PC-9 (cell line): ENCODE results near the gene DGKD. TPM values are rescaled to one million over a fixed set of nuclear protein-coding genes. Genes with fewer than 3 reads are reported as not detected.

Source experiments
- BruUV-seq: library from RNA; stranded (reverse); fragments of 400-500 nt; replicated peaks from 2 replicates; lab custom pipeline; 2021; lab: Mats Ljungman, UMichigan
- CTCF ChIA-PET: fragments of 300-600 bp; sonication (Branson Sonifier 250); formaldehyde crosslinking; loops from one replicate; lab custom pipeline; 2022; ENCODE audit warnings: antibody characterized with exemption; lab: Charles Lee
- POLR2A ChIA-PET: fragments of 300-600 bp; sonication (Branson Sonifier 250); formaldehyde crosslinking; loops from one replicate; lab custom pipeline; 2022; ENCODE audit warnings: antibody characterized with exemption; ENCODE audit not compliant: unreplicated experiment; lab: Charles Lee
- DNase-seq, 2 experiments: peaks; one replicate each; pipeline versions ENCODE4 v3.0.0 to v3.0.0-alpha.2; 2015 to 2022; ENCODE audit warnings: mixed read lengths in 1 of 2
- H2AFZ ChIP-seq: fragments of 200-600 bp; sonication (generic); 2 replicates; pipeline ENCODE4 v1.8.1; 2017; ENCODE audit warnings: antibody characterized with exemption
- H3F3A ChIP-seq: fragments of 200-600 bp; sonication (generic); 2 replicates; pipeline ENCODE4 v1.8.1; 2017; ENCODE audit warnings: antibody characterized with exemption, mild to moderate bottlenecking, low read depth; ENCODE audit not compliant: insufficient read depth
- H3K27ac ChIP-seq: fragments of 200-600 bp; sonication (generic); 2 replicates; pipeline ENCODE4 v1.6.1; 2016; ENCODE audit warnings: mixed run types
- H3K27me3 ChIP-seq: fragments of 200-600 bp; sonication (generic); 2 replicates; pipeline ENCODE4 v1.6.1; 2016; ENCODE audit warnings: low read depth, mixed run types; ENCODE audit not compliant: insufficient read depth
- H3K36me3 ChIP-seq: fragments of 200-600 bp; sonication (generic); 2 replicates; pipeline ENCODE4 v1.6.1; 2016; ENCODE audit warnings: low read depth, mixed run types
- H3K4me1 ChIP-seq: fragments of 200-600 bp; sonication (generic); replicated peaks from 2 replicates; pipeline ENCODE4 v1.6.1; 2016; ENCODE audit warnings: mixed run types; ENCODE audit not compliant: insufficient read depth
- H3K4me2 ChIP-seq: fragments of 200-600 bp; sonication (generic); 2 replicates; pipeline ENCODE4 v1.6.1; 2017; ENCODE audit warnings: mixed run types
- H3K4me3 ChIP-seq: fragments of 200-600 bp; sonication (generic); 2 replicates; pipeline ENCODE4 v1.6.1; 2016; ENCODE audit warnings: mixed run types
- H3K79me2 ChIP-seq: fragments of 200-600 bp; sonication (generic); 2 replicates; pipeline ENCODE4 v1.6.1; 2017; ENCODE audit warnings: low read depth, mixed run types
- H3K9me2 ChIP-seq: fragments of 200-600 bp; sonication (generic); 2 replicates; pipeline ENCODE4 v1.8.1; 2017; ENCODE audit warnings: mild to moderate bottlenecking; ENCODE audit not compliant: insufficient read depth
- H3K9me3 ChIP-seq: fragments of 200-600 bp; sonication (generic); 2 replicates; pipeline ENCODE4 v1.8.1; 2016; ENCODE audit warnings: low read depth; ENCODE audit not compliant: insufficient read depth
- H4K20me1 ChIP-seq: fragments of 200-600 bp; sonication (generic); 2 replicates; pipeline ENCODE4 v1.8.1; 2017; ENCODE audit not compliant: insufficient read depth
- EZH2 ChIP-seq: fragments of 200-600 bp; sonication (generic); IDR thresholded peaks from 2 replicates; pipeline ENCODE4 v1.8.0; 2017; ENCODE audit warnings: antibody characterized with exemption, low read depth
- intact Hi-C: fragments of 100-400 bp; cut with micrococcal nuclease; formaldehyde crosslinking; loops from one replicate; pipeline ENCODE4 v1.10.0; 2022; ENCODE audit not compliant: unreplicated experiment
- total RNA-seq: library from RNA; stranded (reverse); gene quantifications from 2 replicates; pipeline ENCODE4 v1.2.3, GENCODE V29; 2021
- TF ChIP-seq, protein P1 (sequence below): fragments of 200-600 bp; sonication (generic); conservative IDR thresholded peaks from 2 replicates; pipeline ENCODE4 v1.6.1; 2017; ENCODE audit warnings: mixed run types, antibody characterized with exemption, mild to moderate bottlenecking, moderate library complexity

Gene DGKD
- total RNA-seq, 1 experiment from 2014 or later, result 59.5 TPM

DNA sequence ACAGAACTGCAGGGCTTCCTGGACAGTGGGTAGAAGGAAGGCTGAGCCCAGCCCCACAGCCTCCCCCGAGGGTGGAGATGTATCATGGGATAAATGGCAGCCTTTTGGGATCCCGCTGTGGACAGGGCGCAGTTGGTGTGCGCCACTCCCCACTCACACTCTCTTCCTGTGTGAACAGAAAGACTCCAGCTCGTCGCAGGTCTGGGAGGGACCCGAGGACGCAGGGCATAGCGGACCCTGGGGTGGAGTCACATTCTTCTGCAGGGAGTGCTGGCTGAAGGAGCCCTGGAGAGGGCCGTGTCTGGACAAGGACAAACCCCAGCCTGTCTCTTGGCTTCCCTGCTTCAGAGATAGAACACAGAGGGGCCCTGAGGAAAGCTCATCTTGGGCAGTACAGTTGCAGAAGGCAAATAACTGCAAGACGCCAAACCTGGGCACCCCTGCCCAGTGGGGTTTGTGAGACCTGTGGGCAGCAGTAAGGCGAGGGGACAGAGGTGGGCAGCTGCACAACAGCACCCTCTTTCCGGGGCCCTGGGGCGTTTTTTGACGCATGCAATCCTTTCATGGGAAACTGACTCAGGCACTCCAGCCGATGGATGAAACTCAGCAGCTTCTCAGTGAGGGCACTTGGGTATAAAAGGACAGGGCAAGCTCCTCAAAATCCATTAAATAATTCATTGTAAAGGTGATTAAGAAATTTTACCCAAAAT lies 110.4 kb downstream of the DGKD start:
- Histone ChIP-seq H3K4me1 (no peaks in the 10 kb centered on the region), H3K4me3 (no peak overlapping the region), H3K36me3 (peaks cover 24% of the 10 kb centered on the region), H3K27ac (no peak overlapping the region), H4K20me1 (no peaks in the 10 kb centered on the region), H3K9me3 (no peaks in the 10 kb centered on the region), H3F3A (no peaks in the 10 kb centered on the region), H2AFZ (no peak overlapping the region), H3K79me2 (no peaks in the 10 kb centered on the region), H3K4me2 (no peak overlapping the region), H3K27me3 (no peaks in the 10 kb centered on the region), H3K9me2 (no peaks in the 10 kb centered on the region)
- no peak for DNase-seq
- intact Hi-C loops, result no loop called here
- no peak for TF ChIP-seq EZH2
- TF ChIP-seq, protein P1, sequence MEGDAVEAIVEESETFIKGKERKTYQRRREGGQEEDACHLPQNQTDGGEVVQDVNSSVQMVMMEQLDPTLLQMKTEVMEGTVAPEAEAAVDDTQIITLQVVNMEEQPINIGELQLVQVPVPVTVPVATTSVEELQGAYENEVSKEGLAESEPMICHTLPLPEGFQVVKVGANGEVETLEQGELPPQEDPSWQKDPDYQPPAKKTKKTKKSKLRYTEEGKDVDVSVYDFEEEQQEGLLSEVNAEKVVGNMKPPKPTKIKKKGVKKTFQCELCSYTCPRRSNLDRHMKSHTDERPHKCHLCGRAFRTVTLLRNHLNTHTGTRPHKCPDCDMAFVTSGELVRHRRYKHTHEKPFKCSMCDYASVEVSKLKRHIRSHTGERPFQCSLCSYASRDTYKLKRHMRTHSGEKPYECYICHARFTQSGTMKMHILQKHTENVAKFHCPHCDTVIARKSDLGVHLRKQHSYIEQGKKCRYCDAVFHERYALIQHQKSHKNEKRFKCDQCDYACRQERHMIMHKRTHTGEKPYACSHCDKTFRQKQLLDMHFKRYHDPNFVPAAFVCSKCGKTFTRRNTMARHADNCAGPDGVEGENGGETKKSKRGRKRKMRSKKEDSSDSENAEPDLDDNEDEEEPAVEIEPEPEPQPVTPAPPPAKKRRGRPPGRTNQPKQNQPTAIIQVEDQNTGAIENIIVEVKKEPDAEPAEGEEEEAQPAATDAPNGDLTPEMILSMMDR, result no peak
- no TSS peak for BruUV-seq
- ChIA-PET CTCF (no interaction called here), POLR2A (interaction anchor here (0.6 kb wide), 1 partner anchor 416 kb away, joined by 4 read pairs; no protein-coding TSS in a partner anchor)

- Histone ChIP-seq H3K4me3 (no peak overlapping the region), H3K27me3 (no peaks in the 10 kb centered on the region), H3F3A (no peaks in the 10 kb centered on the region), H2AFZ (no peak overlapping the region), H3K4me1 (no peaks in the 10 kb centered on the region), H3K9me2 (no peaks in the 10 kb centered on the region), H3K36me3 (peaks cover 22% of the 10 kb centered on the region), H3K27ac (no peak overlapping the region), H3K9me3 (no peaks in the 10 kb centered on the region), H4K20me1 (0 out of 2 replicates have a peak, but pooled peaks cover 3% of the 10 kb centered on the region), H3K79me2 (no peaks in the 10 kb centered on the region), H3K4me2 (no peak overlapping the region)
- intact Hi-C loops, result no loop called here
- no TSS peak for BruUV-seq
- no peak for TF ChIP-seq EZH2
- TF ChIP-seq, protein P1, result no peak
- no peak for DNase-seq
- ChIA-PET CTCF (no interaction called here), POLR2A (interaction anchor here (0.6 to 0.7 kb wide), 2 partner anchors 240 to 328 kb away, joined by 3 to 4 read pairs; no protein-coding TSS in a partner anchor)
Measured at GRCh38 chr2:233466991-233467603, 112.8 kb downstream of the DGKD start.

DNA sequence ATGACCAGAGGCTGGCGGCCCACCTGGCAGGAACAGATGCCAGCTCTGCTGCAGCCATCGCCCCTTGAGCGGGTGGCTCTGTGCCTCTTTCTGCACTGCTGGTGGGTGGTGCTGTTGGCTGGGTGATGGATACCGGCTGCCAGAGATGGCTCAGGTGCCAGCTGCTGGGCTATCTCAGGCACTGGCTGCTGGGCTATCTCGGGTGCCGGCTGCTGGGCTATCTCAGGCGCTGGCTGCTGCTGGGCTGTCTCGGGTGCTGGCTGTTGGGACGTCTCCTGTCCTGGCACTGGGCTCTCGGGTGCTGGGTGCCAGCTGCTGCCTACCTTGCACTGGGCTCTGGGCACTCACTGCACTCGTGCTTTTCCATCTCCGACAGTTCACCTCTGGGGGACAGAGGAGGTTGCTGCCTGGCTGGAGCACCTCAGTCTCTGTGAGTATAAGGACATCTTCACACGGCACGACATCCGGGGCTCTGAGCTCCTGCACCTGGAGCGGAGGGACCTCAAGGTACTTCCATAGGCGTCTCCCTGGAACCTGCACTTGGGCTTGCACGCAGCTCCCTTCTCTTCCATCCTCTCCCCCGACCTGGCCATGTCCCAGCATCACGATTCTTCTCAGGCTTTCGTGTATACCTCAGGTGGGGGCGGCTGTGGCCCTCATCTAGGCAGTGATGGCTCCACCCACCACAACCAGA lies 113.9 kb downstream of the DGKD start:
- H2AFZ ChIP-seq, result no peak overlapping the region
- H3K4me3 ChIP-seq, result no peak overlapping the region
- no TSS peak for BruUV-seq
- intact Hi-C loops, result no loop called here
- no peaks in the 10 kb centered on the region for H3K27me3 ChIP-seq
- no peaks in the 10 kb centered on the region for H3K9me3 ChIP-seq
- H3K4me2 ChIP-seq, result no peak overlapping the region
- no peaks in the 10 kb centered on the region for H3K79me2 ChIP-seq
- H3K4me1 ChIP-seq, result no peaks in the 10 kb centered on the region
- H3F3A ChIP-seq, result no peaks in the 10 kb centered on the region
- ChIA-PET POLR2A (interaction anchor here (0.6 to 0.7 kb wide), 2 partner anchors 327 to 483 kb away, joined by 4 to 5 read pairs; no protein-coding TSS in a partner anchor), CTCF (no interaction called here)
- no peak for DNase-seq
- no peak overlapping the region for H3K27ac ChIP-seq
- H4K20me1 ChIP-seq, result 0 out of 2 replicates have a peak, but pooled peaks cover 3% of the 10 kb centered on the region
- H3K9me2 ChIP-seq, result no peaks in the 10 kb centered on the region
- peaks cover 21% of the 10 kb centered on the region; the same call in 1 of the 2 replicates for H3K36me3 ChIP-seq
- TF ChIP-seq EZH2, result no peak
- TF ChIP-seq, protein P1, result no peak
